Esophagus muscularis mucosa (tissue), 4 donors: ENCODE data around the gene CUBN.

Experiments used
- EP300 ChIP-seq: sonication (generic); formaldehyde crosslinking; IDR thresholded peaks from one replicate; pipeline ENCODE4 v1.6.1; 2017; ENCODE audit warnings: antibody characterized with exemption
- POLR2A ChIP-seq: fragments of 450-650 bp; IDR thresholded peaks from one replicate; pipeline ENCODE4 v1.6.1; 2017; ENCODE audit warnings: antibody characterized with exemption, moderate library complexity, mild to moderate bottlenecking, low read depth
- TF ChIP-seq, protein P1 (sequence below), 3 experiments: fragments of 200-600 bp in 2 of 3; fragments of 450-650 bp in 1 of 3; sonication (generic) in 2 of 3; IDR thresholded peaks; one replicate each; pipeline ENCODE4 v1.5.1; 2017 to 2019; ENCODE audit warnings: antibody characterized with exemption in 3 of 3, mild to moderate bottlenecking in 2 of 3, moderate library complexity in 1 of 3

DNA sequence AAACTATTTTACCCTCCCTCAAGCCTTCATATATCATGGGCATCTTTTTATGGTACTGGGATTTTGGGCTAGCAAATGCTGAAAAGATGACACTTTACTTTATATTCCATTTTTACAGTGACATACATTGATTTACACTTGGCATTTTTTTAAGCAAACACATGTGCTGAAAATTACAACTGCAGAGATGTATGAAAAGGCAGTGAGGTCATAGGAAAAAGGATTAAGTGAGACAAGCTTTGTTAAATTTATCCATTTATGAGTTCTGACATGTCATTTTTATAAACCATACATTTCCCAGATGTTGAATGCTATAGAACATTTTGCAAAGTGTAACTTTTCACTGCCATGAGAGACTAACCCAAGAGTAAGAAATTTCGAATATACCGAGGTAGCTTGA is 243.6 kb downstream of the CUBN start:
- TF ChIP-seq, protein P1, sequence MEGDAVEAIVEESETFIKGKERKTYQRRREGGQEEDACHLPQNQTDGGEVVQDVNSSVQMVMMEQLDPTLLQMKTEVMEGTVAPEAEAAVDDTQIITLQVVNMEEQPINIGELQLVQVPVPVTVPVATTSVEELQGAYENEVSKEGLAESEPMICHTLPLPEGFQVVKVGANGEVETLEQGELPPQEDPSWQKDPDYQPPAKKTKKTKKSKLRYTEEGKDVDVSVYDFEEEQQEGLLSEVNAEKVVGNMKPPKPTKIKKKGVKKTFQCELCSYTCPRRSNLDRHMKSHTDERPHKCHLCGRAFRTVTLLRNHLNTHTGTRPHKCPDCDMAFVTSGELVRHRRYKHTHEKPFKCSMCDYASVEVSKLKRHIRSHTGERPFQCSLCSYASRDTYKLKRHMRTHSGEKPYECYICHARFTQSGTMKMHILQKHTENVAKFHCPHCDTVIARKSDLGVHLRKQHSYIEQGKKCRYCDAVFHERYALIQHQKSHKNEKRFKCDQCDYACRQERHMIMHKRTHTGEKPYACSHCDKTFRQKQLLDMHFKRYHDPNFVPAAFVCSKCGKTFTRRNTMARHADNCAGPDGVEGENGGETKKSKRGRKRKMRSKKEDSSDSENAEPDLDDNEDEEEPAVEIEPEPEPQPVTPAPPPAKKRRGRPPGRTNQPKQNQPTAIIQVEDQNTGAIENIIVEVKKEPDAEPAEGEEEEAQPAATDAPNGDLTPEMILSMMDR (IDR thresholded peaks at IDR 0.05) = no peak
- no peak for TF ChIP-seq POLR2A
- TF ChIP-seq EP300 = no peak
